Liver (tissue), 9 donors: ENCODE measurements around the gene ZNFX1. TPM values are rescaled to one million over a fixed set of nuclear protein-coding genes. Genes with fewer than 3 reads are reported as not detected.

Source experiments
- DNase-seq: peaks from one replicate; pipeline ENCODE4 v3.0.0-alpha.2; 2017; ENCODE audit warnings: low spot score
- H3K27ac ChIP-seq, 2 donors: one replicate each; pipeline ENCODE4 v1.7.0; 2013; ENCODE audit warnings: inconsistent platforms in 2 of 2, low read length in 2 of 2, control low read depth in 1 of 2, low read depth in 1 of 2, mild to moderate bottlenecking in 1 of 2
- H3K27me3 ChIP-seq, 4 donors: one replicate each; pipeline versions ENCODE4 v1.6.1 to v1.7.0; 2013; ENCODE audit warnings: low read length in 3 of 4, inconsistent platforms in 1 of 4, mild to moderate bottlenecking in 1 of 4, moderate library complexity in 1 of 4; ENCODE audit not compliant: control insufficient read depth in 4 of 4, insufficient read depth in 4 of 4
- H3K36me3 ChIP-seq, 4 donors: one replicate each; pipeline versions ENCODE4 v1.6.1 to v1.7.0; 2013; ENCODE audit warnings: low read length in 3 of 4, mild to moderate bottlenecking in 3 of 4, low read depth in 1 of 4, moderate library complexity in 1 of 4; ENCODE audit not compliant: control insufficient read depth in 4 of 4, insufficient read depth in 3 of 4
- H3K4me1 ChIP-seq, 4 donors: one replicate each; pipeline versions ENCODE4 v1.6.1 to v1.7.0; 2013; ENCODE audit warnings: low read length in 3 of 4, mild to moderate bottlenecking in 3 of 4, moderate library complexity in 1 of 4; ENCODE audit not compliant: control insufficient read depth in 4 of 4, insufficient read depth in 4 of 4
- H3K4me3 ChIP-seq, 3 donors: one replicate each; pipeline versions ENCODE4 v1.6.1 to v1.7.0; 2013; ENCODE audit warnings: low read length in 3 of 3, control low read depth in 1 of 3, low read depth in 1 of 3, mild to moderate bottlenecking in 1 of 3
- H3K9ac ChIP-seq, 2 donors: one replicate each; pipeline ENCODE4 v1.7.0; 2013; ENCODE audit warnings: low read length in 2 of 2, mild to moderate bottlenecking in 2 of 2, moderate library complexity in 2 of 2, control low read depth in 1 of 2, low read depth in 1 of 2
- H3K9me3 ChIP-seq, 4 donors: one replicate each; pipeline versions ENCODE4 v1.6.1 to v1.7.0; 2013; ENCODE audit warnings: low read length in 3 of 4; ENCODE audit not compliant: control insufficient read depth in 4 of 4
- EGR1 ChIP-seq, 2 donors: IDR thresholded peaks; 2 replicates each; pipeline ENCODE4 v1.6.1; 2016 to 2018; ENCODE audit warnings: antibody characterized with exemption in 2 of 2, low read depth in 2 of 2
- FOXA1 ChIP-seq: IDR thresholded peaks from 2 replicates; pipeline ENCODE4 v1.6.1; 2016; ENCODE audit warnings: antibody characterized with exemption
- FOXA2 ChIP-seq: IDR thresholded peaks from 2 replicates; pipeline ENCODE4 v1.6.1; 2016; ENCODE audit warnings: antibody characterized with exemption
- GABPA ChIP-seq, 2 donors: IDR thresholded peaks in 1 of 2; conservative IDR thresholded peaks in 1 of 2; 2 replicates each; pipeline ENCODE4 v1.6.1; 2016; ENCODE audit warnings: antibody characterized with exemption in 2 of 2, mild to moderate bottlenecking in 1 of 2, moderate library complexity in 1 of 2
- HNF4A ChIP-seq, 2 donors: conservative IDR thresholded peaks; 2 replicates each; pipeline ENCODE4 v1.6.1; 2016; ENCODE audit warnings: antibody characterized with exemption in 2 of 2, mild to moderate bottlenecking in 2 of 2
- NR2F2 ChIP-seq: IDR thresholded peaks from 2 replicates; pipeline ENCODE4 v1.6.1; 2016; ENCODE audit warnings: antibody characterized with exemption
- RAD21 ChIP-seq, 2 donors: IDR thresholded peaks; 2 replicates each; pipeline ENCODE4 v1.6.1; 2016; ENCODE audit warnings: antibody characterized with exemption in 2 of 2, mild to moderate bottlenecking in 2 of 2
- RXRA ChIP-seq, 2 donors: IDR thresholded peaks; 2 replicates each; pipeline ENCODE4 v1.6.1; 2017 to 2018; ENCODE audit warnings: antibody characterized with exemption in 2 of 2, mild to moderate bottlenecking in 1 of 2
- SP1 ChIP-seq: IDR thresholded peaks from 2 replicates; pipeline ENCODE4 v1.6.1; 2018; ENCODE audit warnings: antibody characterized with exemption, mild to moderate bottlenecking
- TAF1 ChIP-seq: conservative IDR thresholded peaks from 2 replicates; pipeline ENCODE4 v1.6.1; 2016; ENCODE audit warnings: antibody characterized with exemption, mild to moderate bottlenecking
- YY1 ChIP-seq: IDR thresholded peaks from 2 replicates; pipeline ENCODE4 v1.6.1; 2016; ENCODE audit warnings: antibody characterized with exemption, mild to moderate bottlenecking
- WGBS: extraction: QIAGEN DNeasy Blood & Tissue Kit; methylation state at CpG from one replicate; pipeline ENCODE4 v1.1.7; 2013; 5-methylcytosine and 5-hydroxymethylcytosine counted together
- polyA plus RNA-seq, 2 donors: library from polyadenylated mRNA; stranded (reverse) in 1 of 2; unstranded in 1 of 2; fragments of 200-250 nt in 1 of 2; fragments of >200 nt in 1 of 2; fragmentation: Nextera tagmentation in 1 of 2; extraction: Ambion mirVana in 1 of 2; gene quantifications; one replicate each; pipeline versions ENCODE4 v1.2.1 to v1.2.3, GENCODE V29; 2013 to 2015
- total RNA-seq, 2 donors: library from RNA; depleted of rRNA; stranded (reverse); fragments of >200 nt; gene quantifications; one replicate each; pipeline ENCODE4 v1.2.3, GENCODE V29; 2014
- TF ChIP-seq, protein P1 (sequence below): fragments of 150-350 bp; IDR thresholded peaks from 2 replicates; pipeline ENCODE4 v1.5.1; 2017; ENCODE audit warnings: improper control_type of control experiment, low read depth, low read length; ENCODE audit not compliant: missing input control
- TF ChIP-seq, protein P2 (sequence below): IDR thresholded peaks from 2 replicates; pipeline ENCODE4 v1.6.1; 2016; ENCODE audit warnings: antibody characterized with exemption
- TF ChIP-seq, protein P3 (sequence below): IDR thresholded peaks from 2 replicates; pipeline ENCODE4 v1.6.1; 2016; ENCODE audit warnings: antibody characterized with exemption, mild to moderate bottlenecking
- TF ChIP-seq, protein P4 (sequence below): IDR thresholded peaks from 2 replicates; pipeline ENCODE4 v1.6.1; 2016; ENCODE audit warnings: antibody characterized with exemption
- donor health status: healthy.
- donor health status: healthy.
- donor health status: healthy.
- donor health status: healthy.
- donor health status: healthy.

The ZNFX1 gene
- total and polyA plus RNA-seq, 4 donors = 6.9 to 16.1 (median 8.7) TPM

DNA sequence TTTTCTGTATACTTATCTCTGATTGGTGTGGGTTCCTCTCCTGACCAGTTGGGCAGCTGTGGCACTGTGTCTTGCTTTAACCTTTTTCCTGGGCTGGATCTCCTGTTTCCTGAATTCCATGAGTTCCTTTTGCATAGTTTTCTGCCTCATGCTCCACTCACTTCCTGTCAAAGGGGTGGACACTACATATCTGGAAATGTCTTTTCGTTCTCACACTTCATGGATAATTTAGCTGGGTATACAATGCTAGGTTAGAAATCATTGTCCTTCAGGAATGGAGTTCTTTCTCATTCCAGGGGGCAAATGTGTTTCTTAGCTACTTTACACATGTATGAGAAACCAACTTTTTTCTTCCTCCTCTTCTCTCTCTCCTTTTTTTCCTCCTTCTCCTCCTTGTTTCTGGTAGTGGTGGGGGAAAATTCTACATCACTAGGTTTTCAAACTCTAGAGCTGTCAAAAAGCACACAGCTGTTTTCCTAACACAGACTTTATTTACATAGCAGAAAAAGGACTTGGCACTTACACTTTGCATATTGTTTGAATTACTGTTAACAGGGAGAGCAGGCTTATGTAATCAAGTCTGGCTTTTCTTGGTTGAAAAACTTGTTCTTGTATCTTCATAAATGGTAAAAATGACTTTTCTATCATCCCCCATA lies 67.6 kb downstream of the ZNFX1 start:
- peaks cover 0 to 3% (median 0%) of the 10 kb centered on the region in 4 donors for H3K4me1 ChIP-seq
- TF ChIP-seq, protein P1, sequence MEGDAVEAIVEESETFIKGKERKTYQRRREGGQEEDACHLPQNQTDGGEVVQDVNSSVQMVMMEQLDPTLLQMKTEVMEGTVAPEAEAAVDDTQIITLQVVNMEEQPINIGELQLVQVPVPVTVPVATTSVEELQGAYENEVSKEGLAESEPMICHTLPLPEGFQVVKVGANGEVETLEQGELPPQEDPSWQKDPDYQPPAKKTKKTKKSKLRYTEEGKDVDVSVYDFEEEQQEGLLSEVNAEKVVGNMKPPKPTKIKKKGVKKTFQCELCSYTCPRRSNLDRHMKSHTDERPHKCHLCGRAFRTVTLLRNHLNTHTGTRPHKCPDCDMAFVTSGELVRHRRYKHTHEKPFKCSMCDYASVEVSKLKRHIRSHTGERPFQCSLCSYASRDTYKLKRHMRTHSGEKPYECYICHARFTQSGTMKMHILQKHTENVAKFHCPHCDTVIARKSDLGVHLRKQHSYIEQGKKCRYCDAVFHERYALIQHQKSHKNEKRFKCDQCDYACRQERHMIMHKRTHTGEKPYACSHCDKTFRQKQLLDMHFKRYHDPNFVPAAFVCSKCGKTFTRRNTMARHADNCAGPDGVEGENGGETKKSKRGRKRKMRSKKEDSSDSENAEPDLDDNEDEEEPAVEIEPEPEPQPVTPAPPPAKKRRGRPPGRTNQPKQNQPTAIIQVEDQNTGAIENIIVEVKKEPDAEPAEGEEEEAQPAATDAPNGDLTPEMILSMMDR = no peak
- TF ChIP-seq GABPA (IDR thresholded peaks at IDR 0.05 in 1 of 2, conservative IDR thresholded peaks at IDR 0.05 in 1 of 2) (no peak), SP1 (peak; percentile 47), HNF4A (conservative IDR thresholded peaks at IDR 0.05) (peak; percentile 23 to 28), EGR1 (IDR thresholded peaks at IDR 0.05; ENCODE audit: low read depth in 2 of 2) (no peak), FOXA2 (peak; percentile 76), RAD21 (IDR thresholded peaks at IDR 0.05) (no peak), TAF1 (no peak), FOXA1 (peak; percentile 46), RXRA (IDR thresholded peaks at IDR 0.05) (no peak), YY1 (no peak), NR2F2 (no peak)
- TF ChIP-seq, protein P2, sequence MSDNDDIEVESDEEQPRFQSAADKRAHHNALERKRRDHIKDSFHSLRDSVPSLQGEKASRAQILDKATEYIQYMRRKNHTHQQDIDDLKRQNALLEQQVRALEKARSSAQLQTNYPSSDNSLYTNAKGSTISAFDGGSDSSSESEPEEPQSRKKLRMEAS = no peak
- TF ChIP-seq, protein P3, sequence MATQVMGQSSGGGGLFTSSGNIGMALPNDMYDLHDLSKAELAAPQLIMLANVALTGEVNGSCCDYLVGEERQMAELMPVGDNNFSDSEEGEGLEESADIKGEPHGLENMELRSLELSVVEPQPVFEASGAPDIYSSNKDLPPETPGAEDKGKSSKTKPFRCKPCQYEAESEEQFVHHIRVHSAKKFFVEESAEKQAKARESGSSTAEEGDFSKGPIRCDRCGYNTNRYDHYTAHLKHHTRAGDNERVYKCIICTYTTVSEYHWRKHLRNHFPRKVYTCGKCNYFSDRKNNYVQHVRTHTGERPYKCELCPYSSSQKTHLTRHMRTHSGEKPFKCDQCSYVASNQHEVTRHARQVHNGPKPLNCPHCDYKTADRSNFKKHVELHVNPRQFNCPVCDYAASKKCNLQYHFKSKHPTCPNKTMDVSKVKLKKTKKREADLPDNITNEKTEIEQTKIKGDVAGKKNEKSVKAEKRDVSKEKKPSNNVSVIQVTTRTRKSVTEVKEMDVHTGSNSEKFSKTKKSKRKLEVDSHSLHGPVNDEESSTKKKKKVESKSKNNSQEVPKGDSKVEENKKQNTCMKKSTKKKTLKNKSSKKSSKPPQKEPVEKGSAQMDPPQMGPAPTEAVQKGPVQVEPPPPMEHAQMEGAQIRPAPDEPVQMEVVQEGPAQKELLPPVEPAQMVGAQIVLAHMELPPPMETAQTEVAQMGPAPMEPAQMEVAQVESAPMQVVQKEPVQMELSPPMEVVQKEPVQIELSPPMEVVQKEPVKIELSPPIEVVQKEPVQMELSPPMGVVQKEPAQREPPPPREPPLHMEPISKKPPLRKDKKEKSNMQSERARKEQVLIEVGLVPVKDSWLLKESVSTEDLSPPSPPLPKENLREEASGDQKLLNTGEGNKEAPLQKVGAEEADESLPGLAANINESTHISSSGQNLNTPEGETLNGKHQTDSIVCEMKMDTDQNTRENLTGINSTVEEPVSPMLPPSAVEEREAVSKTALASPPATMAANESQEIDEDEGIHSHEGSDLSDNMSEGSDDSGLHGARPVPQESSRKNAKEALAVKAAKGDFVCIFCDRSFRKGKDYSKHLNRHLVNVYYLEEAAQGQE = no peak
- TF ChIP-seq, protein P4, sequence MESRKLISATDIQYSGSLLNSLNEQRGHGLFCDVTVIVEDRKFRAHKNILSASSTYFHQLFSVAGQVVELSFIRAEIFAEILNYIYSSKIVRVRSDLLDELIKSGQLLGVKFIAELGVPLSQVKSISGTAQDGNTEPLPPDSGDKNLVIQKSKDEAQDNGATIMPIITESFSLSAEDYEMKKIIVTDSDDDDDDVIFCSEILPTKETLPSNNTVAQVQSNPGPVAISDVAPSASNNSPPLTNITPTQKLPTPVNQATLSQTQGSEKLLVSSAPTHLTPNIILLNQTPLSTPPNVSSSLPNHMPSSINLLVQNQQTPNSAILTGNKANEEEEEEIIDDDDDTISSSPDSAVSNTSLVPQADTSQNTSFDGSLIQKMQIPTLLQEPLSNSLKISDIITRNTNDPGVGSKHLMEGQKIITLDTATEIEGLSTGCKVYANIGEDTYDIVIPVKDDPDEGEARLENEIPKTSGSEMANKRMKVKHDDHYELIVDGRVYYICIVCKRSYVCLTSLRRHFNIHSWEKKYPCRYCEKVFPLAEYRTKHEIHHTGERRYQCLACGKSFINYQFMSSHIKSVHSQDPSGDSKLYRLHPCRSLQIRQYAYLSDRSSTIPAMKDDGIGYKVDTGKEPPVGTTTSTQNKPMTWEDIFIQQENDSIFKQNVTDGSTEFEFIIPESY = no peak
- H3K4me3 ChIP-seq = no peak overlapping the region
- 93% methylated on average over 1 of the region's 1 CpG for WGBS
- H3K27ac ChIP-seq = no peak overlapping the region
- no peak for DNase-seq
- H3K36me3 ChIP-seq = no peaks in the 10 kb centered on the region
- H3K9me3 ChIP-seq = peaks cover 0 to 3% (median 1%) of the 10 kb centered on the region in 4 donors
- no peak overlapping the region for H3K9ac ChIP-seq
- no peaks in the 10 kb centered on the region for H3K27me3 ChIP-seq

DNA sequence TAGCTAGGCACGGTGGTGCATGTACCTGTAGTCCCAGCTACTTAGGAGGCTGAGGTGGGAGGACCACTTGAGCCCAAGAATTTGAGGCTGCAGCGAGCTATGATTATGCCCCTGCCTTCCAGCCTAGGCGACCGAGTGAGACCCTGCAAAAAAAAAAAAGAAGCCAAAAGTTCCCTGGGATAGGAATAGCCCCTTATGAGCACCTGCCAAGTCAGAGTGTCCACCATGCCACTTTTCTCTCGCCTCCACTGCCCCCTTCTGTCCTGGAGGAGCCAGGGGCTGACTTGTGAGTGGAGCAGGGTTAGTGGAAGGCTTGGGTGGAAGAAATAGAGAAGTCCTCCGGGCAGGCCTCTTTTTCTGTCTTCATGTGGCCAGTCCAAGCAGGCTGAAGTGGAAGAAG lies 70.8 kb downstream of the ZNFX1 start:
- Histone ChIP-seq H3K9ac (no peak overlapping the region), H3K36me3 (no peaks in the 10 kb centered on the region), H3K4me1 (peaks cover 0 to 3% (median 0%) of the 10 kb centered on the region in 4 donors), H3K9me3 (peaks cover 0 to 3% (median 1%) of the 10 kb centered on the region in 4 donors), H3K4me3 (no peak overlapping the region), H3K27me3 (no peaks in the 10 kb centered on the region), H3K27ac (no peak overlapping the region)
- DNase-seq = no peak
- TF ChIP-seq EGR1 (IDR thresholded peaks at IDR 0.05; ENCODE audit: low read depth in 2 of 2) (no peak), RAD21 (IDR thresholded peaks at IDR 0.05) (peak; percentile 7 to 40)
- WGBS = 93% methylated on average over 6 of the region's 6 CpGs
